HCT116 (cell line): Measurements from ENCODE around the gene KYNU. TPM values are rescaled to one million over a fixed set of nuclear protein-coding genes. Genes with fewer than 3 reads are reported as not detected.

Source experiments
- ATAC-seq: fragments of 200-7000 bp; cut with Tn5 transposase; 2 replicates; pipeline ENCODE4 v1.9.1; 2020; ENCODE audit warnings: mild to moderate bottlenecking, moderate library complexity
- Bru-seq: library from RNA; stranded (reverse); fragments of 400-500 nt; gene quantifications from one replicate; lab custom pipeline; 2021; lab: Mats Ljungman, UMichigan
- BruChase-seq, 2 experiments: library from RNA; stranded (reverse); fragments of 400-500 nt; gene quantifications; one replicate each; lab custom pipeline; 2021; lab: Mats Ljungman, UMichigan
- BruUV-seq: library from RNA; stranded (reverse); fragments of 400-500 nt; replicated peaks from 2 replicates; lab custom pipeline; 2021; lab: Mats Ljungman, UMichigan
- CTCF ChIA-PET: fragments of 300-600 bp; sonication (Branson Sonifier 250); formaldehyde crosslinking; loops from one replicate; lab custom pipeline; 2021; ENCODE audit warnings: antibody characterized with exemption; lab: Charles Lee
- POLR2A ChIA-PET: fragments of 300-600, 350-600 bp; sonication (Branson Sonifier 250); formaldehyde crosslinking; loops from one replicate; lab custom pipeline; 2021; ENCODE audit warnings: antibody characterized with exemption; lab: Charles Lee
- RAD21 ChIA-PET, 2 experiments: fragments of 300-600 bp; sonication (Branson Sonifier 250); formaldehyde crosslinking; loops; one replicate each; lab custom pipeline; 2023; ENCODE audit warnings: low total read pairs in 2 of 2; ENCODE audit not compliant: uncharacterized antibody in 2 of 2, unreplicated experiment in 2 of 2, low non-redundant PET in 1 of 2; lab: Charles Lee
- DNase-seq: peaks from one replicate; pipeline ENCODE4 v3.0.0-alpha.2; 2010; ENCODE audit warnings: low read depth, low spot score
- H2AFZ ChIP-seq: fragments of 200-600 bp; shearing (Covaris generic), sonication (generic); 2 replicates; pipeline ENCODE4 v1.6.1; 2017; ENCODE audit warnings: low read depth, mixed run types, mixed read lengths, antibody characterized with exemption, low read length; ENCODE audit not compliant: poor library complexity, severe bottlenecking
- H3K27ac ChIP-seq: 2 replicates; pipeline ENCODE4 v1.5.1; 2012; ENCODE audit warnings: low read depth, low read length
- H3K27me3 ChIP-seq: fragments of 200-600 bp; sonication (generic); 2 replicates; pipeline ENCODE4 v1.6.1; 2016; ENCODE audit warnings: mixed run types, low read length, mixed read lengths; ENCODE audit not compliant: insufficient read depth
- H3K36me3 ChIP-seq, 2 experiments: fragments of 200-500 bp in 1 of 2; fragments of 200-600 bp in 1 of 2; sonication (Bioruptor generic) in 1 of 2; sonication (generic) in 1 of 2; 2 replicates each; pipeline versions ENCODE4 v1.5.1 to v1.6.1; 2014 to 2016; ENCODE audit warnings: low read length in 2 of 2, inconsistent platforms in 1 of 2, mixed read lengths in 1 of 2, mixed run types in 1 of 2; ENCODE audit not compliant: insufficient read depth in 2 of 2, control insufficient read depth in 1 of 2
- H3K4me1 ChIP-seq, 2 experiments: fragments of 200-600 bp in 1 of 2; sonication (generic) in 1 of 2; 2 replicates each; pipeline versions ENCODE4 v1.5.1 to v1.6.1; 2012 to 2017; ENCODE audit warnings: low read length in 2 of 2, inconsistent platforms in 1 of 2, mild to moderate bottlenecking in 1 of 2, mixed read lengths in 1 of 2, mixed run types in 1 of 2, moderate library complexity in 1 of 2; ENCODE audit not compliant: insufficient read depth in 2 of 2, control insufficient read depth in 1 of 2
- H3K4me2 ChIP-seq: fragments of 200-600 bp; sonication (generic); 2 replicates; pipeline ENCODE4 v1.6.1; 2017; ENCODE audit warnings: mixed run types, low read length, mixed read lengths
- H3K4me3 ChIP-seq, 2 experiments: fragments of 200-600 bp in 1 of 2; sonication (generic) in 1 of 2; replicated peaks in 1 of 2; 2 replicates each; pipeline ENCODE4 v1.5.1; 2011 to 2016; ENCODE audit warnings: low read length in 2 of 2, control low read depth in 1 of 2, low read depth in 1 of 2, mild to moderate bottlenecking in 1 of 2, mixed read lengths in 1 of 2, mixed run types in 1 of 2
- H3K79me2 ChIP-seq: fragments of 200-600 bp; sonication (generic); 2 replicates; pipeline ENCODE4 v1.6.1; 2017; ENCODE audit warnings: mild to moderate bottlenecking, mixed run types, low read length, moderate library complexity, mixed read lengths; ENCODE audit not compliant: insufficient read depth
- H3K9ac ChIP-seq: fragments of 200-600 bp; sonication (generic); 2 replicates; pipeline ENCODE4 v1.6.1; 2016; ENCODE audit warnings: low read length, mixed read lengths
- H3K9me2 ChIP-seq: fragments of 200-600 bp; sonication (generic), shearing (Covaris generic); 2 replicates; pipeline ENCODE4 v1.6.1; 2017; ENCODE audit warnings: mixed run types, mild to moderate bottlenecking, moderate library complexity; ENCODE audit not compliant: insufficient read depth
- H3K9me3 ChIP-seq, 2 experiments: fragments of 200-500 bp in 1 of 2; fragments of 200-600 bp in 1 of 2; sonication (Bioruptor generic) in 1 of 2; sonication (generic) in 1 of 2; 2 replicates each; pipeline ENCODE4 v1.6.1; 2014 to 2017; ENCODE audit warnings: low read length in 2 of 2, mixed read lengths in 2 of 2, inconsistent platforms in 1 of 2, low read depth in 1 of 2, mild to moderate bottlenecking in 1 of 2, mixed run types in 1 of 2, moderate library complexity in 1 of 2; ENCODE audit not compliant: control insufficient read depth in 1 of 2, insufficient read depth in 1 of 2
- H4K20me1 ChIP-seq: fragments of 200-600 bp; sonication (generic), shearing (Covaris generic); 2 replicates; pipeline ENCODE4 v1.6.1; 2017; ENCODE audit warnings: mixed run types, mild to moderate bottlenecking, moderate library complexity; ENCODE audit not compliant: insufficient read depth
- CTCF ChIP-seq, 3 experiments: fragments of 200-600 bp in 1 of 3; sonication (generic) in 1 of 3; IDR thresholded peaks in 2 of 3; conservative IDR thresholded peaks in 1 of 3; 2 replicates each; pipeline ENCODE4 v1.5.1; 2012 to 2017; ENCODE audit warnings: low read depth in 2 of 3, low read length in 2 of 3, antibody characterized with exemption in 1 of 3, borderline replicate concordance in 1 of 3, control low read depth in 1 of 3, mild to moderate bottlenecking in 1 of 3, mixed read lengths in 1 of 3, mixed run types in 1 of 3, moderate library complexity in 1 of 3; ENCODE audit not compliant: insufficient read depth in 1 of 3
- REST ChIP-seq: IDR thresholded peaks from 2 replicates; pipeline ENCODE4 v1.6.1; 2012; ENCODE audit warnings: low read depth
- ZNF274 ChIP-seq: fragments of 200-500 bp; sonication (Bioruptor generic); IDR thresholded peaks from 2 replicates; pipeline ENCODE4 v1.6.1; 2014; ENCODE audit warnings: mild to moderate bottlenecking, low read depth, low read length, inconsistent platforms
- intact Hi-C: fragments of 100-400 bp; cut with micrococcal nuclease; formaldehyde crosslinking; loops from 2 replicates; pipeline ENCODE4 v1.10.0; 2022
- long read RNA-seq: library from polyadenylated mRNA; unstranded; transcript quantifications from one replicate; pipeline ENCODE4 v2.0.0, GENCODE V29; 2021; ENCODE audit not compliant: unreplicated experiment
- polyA plus RNA-seq: library from polyadenylated mRNA; unstranded; fragments of >200 nt; gene quantifications from 2 replicates; pipeline ENCODE4 v1.2.1, GENCODE V29; 2012; ENCODE audit warnings: missing spikeins
- total RNA-seq: library from RNA; stranded (reverse); gene quantifications from one replicate; pipeline ENCODE4 v1.2.1, GENCODE V29; 2021; ENCODE audit not compliant: unreplicated experiment

KYNU gene
- total RNA-seq (0.22 TPM), Bru-seq, nascent RNA (percentile 13 among the genes with signal in this experiment), BruChase-seq, experiment 1, labeled RNA remaining after a 6-hour chase (percentile 6 among the genes with signal in this experiment), BruChase-seq, experiment 2, labeled RNA remaining after a 2-hour chase (percentile 9 among the genes with signal in this experiment)
- 0.05 TPM in 1 of 2 replicates, not detected in the other for polyA plus RNA-seq
- long read RNA-seq: 0 reads

GRCh38 chr2:142877216-142877838, at the start of gene KYNU:
Gene KYNU (plus strand): TSS chr2:142877664. CDS start chr2:142885368, 7,704 bp downstream.
- no peak for ATAC-seq
- H3K9ac ChIP-seq: no peak within 1 kb of the TSS
- H3K4me1 ChIP-seq: 0 out of 4 replicates have a peak, but pooled peaks cover 0 to 3% of the 10 kb centered on the region in 2 experiments
- peak within 1 kb of the TSS; percentile 46 for H2AFZ ChIP-seq
- H3K27me3 ChIP-seq: no peaks in the 10 kb centered on the region
- H3K79me2 ChIP-seq: no peaks in the 10 kb centered on the region
- ChIA-PET RAD21 (no interaction called here), POLR2A (no interaction called here), CTCF (no interaction called here)
- no peak within 1 kb of the TSS for H3K27ac ChIP-seq
- H3K9me2 ChIP-seq: no peaks in the 10 kb centered on the region
- DNase-seq: no peak
- BruUV-seq: no TSS peak
- H3K36me3 ChIP-seq: no peaks in the 10 kb centered on the region
- H3K4me2 ChIP-seq: no peak within 1 kb of the TSS
- no peaks in the 10 kb centered on the region for H3K9me3 ChIP-seq
- TF ChIP-seq CTCF (IDR thresholded peaks at IDR 0.05 in 2 of 3, conservative IDR thresholded peaks at IDR 0.05 in 1 of 3; ENCODE audit: borderline replicate concordance in 1 of 3, insufficient read depth in 1 of 3, low read depth in 2 of 3, low read length in 2 of 3) (0 out of 6 replicates have a peak, but pooled peaks of 1 of the 3 experiments have one; percentile 6), REST (no peak), ZNF274 (no peak)
- TF ChIP-seq, all 23 proteins: peak for 1
- Histone ChIP-seq H4K20me1 (no peaks in the 10 kb centered on the region), H3K4me3 (no peak within 1 kb of the TSS)
- intact Hi-C loops: no loop called here
